ENCODE data around the gene BTBD9.

The BTBD9 gene

DNA sequence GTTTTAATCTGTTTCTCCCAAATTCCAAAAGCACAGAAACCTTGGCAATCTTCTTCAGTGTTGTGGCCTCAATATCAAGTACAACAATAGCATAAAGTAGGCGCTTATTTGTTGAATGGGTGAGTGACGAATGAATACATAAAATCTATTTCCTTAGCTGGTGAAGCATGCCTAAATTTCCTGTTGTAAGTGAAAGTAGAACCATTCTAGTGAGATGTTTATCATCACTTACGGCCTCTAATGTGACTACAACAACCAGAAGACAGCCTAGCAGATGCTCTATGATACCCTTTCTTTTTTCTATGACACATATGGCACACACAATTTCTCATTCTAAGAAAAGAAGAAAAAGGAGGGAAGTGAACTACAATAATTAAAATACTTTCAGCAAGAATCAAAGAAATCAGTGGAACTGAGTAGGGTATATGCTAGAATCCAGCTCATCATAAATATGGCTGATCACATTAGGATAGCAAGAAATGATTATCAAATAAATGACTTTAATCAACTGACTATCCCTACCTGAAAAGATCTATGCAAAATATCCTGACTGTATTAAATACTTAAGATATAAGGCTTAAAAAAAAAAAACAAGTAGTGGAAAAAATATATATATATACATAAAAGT, 67.4 kb downstream of the BTBD9 start:
- TF ChIP-seq, protein P1, sequence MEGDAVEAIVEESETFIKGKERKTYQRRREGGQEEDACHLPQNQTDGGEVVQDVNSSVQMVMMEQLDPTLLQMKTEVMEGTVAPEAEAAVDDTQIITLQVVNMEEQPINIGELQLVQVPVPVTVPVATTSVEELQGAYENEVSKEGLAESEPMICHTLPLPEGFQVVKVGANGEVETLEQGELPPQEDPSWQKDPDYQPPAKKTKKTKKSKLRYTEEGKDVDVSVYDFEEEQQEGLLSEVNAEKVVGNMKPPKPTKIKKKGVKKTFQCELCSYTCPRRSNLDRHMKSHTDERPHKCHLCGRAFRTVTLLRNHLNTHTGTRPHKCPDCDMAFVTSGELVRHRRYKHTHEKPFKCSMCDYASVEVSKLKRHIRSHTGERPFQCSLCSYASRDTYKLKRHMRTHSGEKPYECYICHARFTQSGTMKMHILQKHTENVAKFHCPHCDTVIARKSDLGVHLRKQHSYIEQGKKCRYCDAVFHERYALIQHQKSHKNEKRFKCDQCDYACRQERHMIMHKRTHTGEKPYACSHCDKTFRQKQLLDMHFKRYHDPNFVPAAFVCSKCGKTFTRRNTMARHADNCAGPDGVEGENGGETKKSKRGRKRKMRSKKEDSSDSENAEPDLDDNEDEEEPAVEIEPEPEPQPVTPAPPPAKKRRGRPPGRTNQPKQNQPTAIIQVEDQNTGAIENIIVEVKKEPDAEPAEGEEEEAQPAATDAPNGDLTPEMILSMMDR (IDR thresholded peaks at IDR 0.05; ENCODE audit: insufficient read depth, missing control alignments), result no peak

DNA sequence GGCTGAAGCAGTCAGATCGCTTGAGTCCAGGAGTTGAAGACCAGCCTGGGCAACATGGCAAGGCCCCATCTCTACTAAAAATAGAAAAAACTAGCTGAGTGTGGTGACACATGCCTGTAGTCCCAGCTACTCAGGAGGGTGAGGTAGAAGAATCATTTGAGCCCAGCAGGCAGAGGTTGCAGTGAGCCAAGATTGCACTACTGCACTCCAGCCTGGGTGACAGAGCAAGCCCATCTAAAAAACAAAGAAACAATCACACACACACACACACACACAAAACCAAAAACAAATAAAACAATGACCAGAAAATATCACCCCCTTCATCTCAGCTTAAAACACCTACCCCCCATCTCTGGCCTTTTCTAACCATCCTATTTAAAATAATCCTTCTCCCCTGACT, 68.0 kb downstream of the BTBD9 start:
- FAIRE-seq (no peak), DNase-seq (ENCODE audit: insufficient read length, low spot score) (no peak)
- TF ChIP-seq, protein P1 (IDR thresholded peaks at IDR 0.05; ENCODE audit: insufficient read depth, missing control alignments), result no peak

More for the DNA sequence above, 67.4 kb downstream of the BTBD9 start:
- FAIRE-seq (no peak), DNase-seq (ENCODE audit: insufficient read length, low spot score) (no peak)

DNA sequence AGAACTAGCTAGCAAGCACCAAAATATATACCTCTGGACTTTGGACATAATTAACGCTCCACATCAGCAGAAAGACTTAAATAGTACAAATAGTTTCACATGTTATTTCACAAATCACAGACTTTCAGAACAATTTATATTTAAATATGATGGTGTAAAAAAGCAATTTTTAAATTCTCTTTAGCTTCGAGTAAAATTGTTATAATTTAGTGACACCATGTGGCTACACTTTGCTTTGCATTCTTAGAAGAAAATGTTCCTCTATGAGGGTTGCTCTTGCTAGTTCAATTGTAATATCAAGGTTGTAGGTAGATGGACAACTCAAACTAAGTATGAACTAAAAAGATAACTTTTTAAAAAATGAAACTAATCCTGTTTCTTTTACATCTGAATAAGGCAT, 69.0 kb downstream of the BTBD9 start:
- DNase-seq (ENCODE audit: insufficient read length, low spot score) (no peak), FAIRE-seq (no peak)
- TF ChIP-seq, protein P1 (IDR thresholded peaks at IDR 0.05; ENCODE audit: insufficient read depth, missing control alignments), result peak; percentile 60

DNA sequence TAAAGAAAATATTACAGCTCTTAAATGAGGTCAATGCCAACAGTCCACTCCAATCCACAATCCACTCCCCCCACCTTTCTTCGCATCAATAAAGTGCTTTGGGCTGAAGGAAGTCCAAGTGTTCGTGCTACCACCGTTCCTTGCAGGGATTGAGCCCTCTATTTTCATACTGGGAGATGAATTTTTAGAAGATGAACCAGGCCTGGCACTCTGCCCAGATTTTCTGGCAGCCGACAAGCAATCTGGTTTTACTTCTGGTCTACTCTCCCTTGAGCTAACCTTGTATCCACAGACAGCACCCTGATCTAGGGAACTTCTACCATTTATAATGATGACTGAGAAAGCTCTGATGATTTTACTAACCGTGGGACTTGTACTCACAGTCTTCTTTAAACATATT, 72.3 kb downstream of the BTBD9 start:
- no peak for FAIRE-seq
- DNase-seq (ENCODE audit: insufficient read length, low spot score), result no peak
- TF ChIP-seq, protein P1 (IDR thresholded peaks at IDR 0.05; ENCODE audit: insufficient read depth, missing control alignments), result no peak

DNA sequence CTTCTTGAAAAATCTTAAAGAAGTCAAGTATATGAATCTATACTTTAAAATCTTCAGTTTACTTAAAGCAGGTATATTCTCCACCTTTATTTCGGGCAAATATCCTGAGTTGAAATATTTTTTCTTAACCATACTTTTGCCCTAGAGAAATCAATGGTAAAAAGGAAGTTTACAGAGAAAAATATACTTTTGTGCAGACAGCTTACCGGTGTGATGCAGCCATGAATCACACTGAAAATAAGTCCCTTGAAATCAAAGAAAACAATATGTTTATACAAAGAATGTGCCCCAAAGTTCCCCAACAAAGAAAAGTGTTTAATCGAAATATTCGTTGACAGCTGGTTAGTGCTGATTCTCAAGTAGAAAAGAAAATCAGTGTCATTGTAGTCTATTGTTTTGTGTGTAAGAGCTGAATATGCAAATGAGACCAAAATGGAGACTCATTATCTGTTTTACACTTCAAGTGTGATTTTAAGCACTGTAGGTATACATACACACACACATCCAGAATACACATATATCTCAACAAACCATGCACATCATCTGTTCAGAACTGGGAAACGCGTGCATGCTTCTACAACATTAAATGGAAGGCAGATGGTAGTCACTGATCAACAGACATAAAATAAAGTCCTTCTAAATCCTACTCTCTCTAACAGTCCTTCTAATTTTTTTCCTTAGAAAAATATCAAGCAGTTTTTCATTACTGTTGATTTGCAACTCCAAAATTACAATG, 73.3 kb downstream of the BTBD9 start:
- FAIRE-seq (peak; percentile 46), DNase-seq (ENCODE audit: insufficient read length, low spot score) (no peak)
- TF ChIP-seq, protein P1 (IDR thresholded peaks at IDR 0.05; ENCODE audit: insufficient read depth, missing control alignments), result no peak

DNA sequence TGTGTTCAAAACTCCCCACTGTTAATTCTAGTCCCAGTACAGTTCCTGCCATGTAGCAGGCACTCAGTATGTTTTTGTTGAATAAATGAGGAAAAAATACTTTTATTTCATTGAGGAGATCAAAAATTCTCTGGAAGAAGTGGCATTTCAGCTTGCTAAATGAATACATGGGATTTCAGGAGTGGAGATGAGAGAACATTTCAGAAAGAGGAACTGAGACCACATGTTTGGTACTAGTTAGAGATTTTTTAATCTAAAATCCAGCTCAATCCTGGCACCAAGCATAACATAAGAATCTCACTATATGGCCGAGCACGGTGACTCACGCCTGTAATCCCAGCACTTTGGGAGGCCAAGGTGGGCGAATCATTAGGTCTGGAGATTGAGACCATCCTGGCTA, 75.4 kb downstream of the BTBD9 start:
- TF ChIP-seq, protein P1 (IDR thresholded peaks at IDR 0.05; ENCODE audit: insufficient read depth, missing control alignments), result no peak
- no peak for DNase-seq (ENCODE audit: insufficient read length, low spot score)
- no peak for FAIRE-seq

DNA sequence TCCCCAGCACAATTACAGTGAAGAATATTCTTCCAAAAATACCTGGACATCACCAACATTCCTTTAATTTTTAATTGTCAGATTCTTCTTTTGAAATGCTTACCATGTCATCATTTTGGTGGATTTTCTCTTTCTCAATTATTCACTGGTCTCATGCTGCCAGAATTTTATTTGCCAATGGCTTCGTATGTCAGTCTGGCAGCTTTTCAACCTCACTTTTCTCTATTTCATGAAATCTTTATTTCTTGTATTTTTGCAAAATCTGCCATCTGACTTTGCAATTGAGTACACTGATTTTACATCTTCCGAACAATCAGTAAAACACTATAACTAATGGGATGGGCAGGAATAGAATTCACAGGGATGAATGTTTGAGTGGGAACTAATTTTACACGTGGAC, 84.1 kb downstream of the BTBD9 start:
- TF ChIP-seq, protein P1 (IDR thresholded peaks at IDR 0.05; ENCODE audit: insufficient read depth, missing control alignments), result no peak
- FAIRE-seq, result no peak

More for the DNA sequence above, 84.1 kb downstream of the BTBD9 start:
- no peak for DNase-seq (ENCODE audit: insufficient read length, low spot score)
